GM18502 (cell line): ENCODE data around the gene SLC22A12.

Source experiments
- ATAC-seq: cut with Tn5 transposase; IDR thresholded peaks from one replicate; pipeline ENCODE4 v1.9.1; 2021; ENCODE audit warnings: mild to moderate bottlenecking; ENCODE audit not compliant: unreplicated experiment, poor library complexity

The SLC22A12 gene

DNA sequence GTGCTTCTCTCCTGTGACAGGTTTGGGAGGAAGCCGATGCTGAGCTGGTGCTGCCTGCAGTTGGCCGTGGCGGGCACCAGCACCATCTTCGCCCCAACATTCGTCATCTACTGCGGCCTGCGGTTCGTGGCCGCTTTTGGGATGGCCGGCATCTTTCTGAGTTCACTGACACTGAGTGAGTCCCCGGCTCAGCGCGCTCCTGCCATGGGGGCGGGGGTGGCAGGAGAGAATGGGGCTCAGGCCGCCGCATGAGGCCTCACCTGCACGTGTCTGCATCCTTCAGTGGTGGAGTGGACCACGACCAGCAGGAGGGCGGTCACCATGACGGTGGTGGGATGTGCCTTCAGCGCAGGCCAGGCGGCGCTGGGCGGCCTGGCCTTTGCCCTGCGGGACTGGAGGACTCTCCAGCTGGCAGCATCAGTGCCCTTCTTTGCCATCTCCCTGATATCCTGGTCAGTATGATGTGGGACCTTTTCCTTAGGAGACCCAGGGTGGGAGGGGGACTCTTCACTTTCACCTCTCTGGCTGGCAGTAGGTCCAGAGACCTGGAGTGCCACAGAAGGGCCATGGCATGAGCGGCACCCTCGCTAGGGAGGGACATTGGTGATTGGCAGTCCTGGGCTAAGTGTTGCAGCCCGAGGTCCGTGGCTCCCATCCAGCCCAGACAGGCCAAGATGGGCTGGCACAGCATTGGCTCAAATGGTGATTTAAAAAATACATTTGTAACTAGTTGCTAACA, 28.9 kb upstream of the SLC22A12 start:
- ATAC-seq = no peak

DNA sequence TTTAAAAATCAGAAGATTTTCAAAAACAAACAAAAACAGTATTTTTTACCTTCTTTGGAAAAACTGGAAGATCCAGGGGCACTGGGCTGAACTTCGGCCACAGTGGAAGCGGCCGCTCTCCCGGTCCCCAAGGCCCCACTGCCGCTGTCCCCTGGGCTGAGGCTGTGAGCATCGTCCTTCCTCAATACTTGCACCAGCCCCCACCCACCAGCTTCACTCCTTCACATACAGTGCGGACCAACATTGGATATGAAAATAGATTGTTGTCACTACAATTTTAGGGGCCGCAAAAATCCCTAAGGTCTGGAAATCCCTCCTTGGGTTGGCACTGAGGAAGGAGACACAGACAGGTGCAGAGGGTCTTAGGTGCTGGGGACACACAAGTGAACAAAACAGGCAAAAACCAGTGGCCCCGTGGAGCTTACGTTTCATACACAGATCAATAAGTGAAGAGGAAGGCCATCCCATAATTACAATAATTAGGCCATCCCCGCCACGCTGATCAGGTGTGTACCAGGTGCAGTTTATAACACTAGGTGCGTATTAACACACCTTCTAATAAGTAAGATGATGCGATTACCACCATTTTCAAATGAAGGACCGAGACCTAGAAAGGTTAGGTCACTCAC, 28.2 kb upstream of the SLC22A12 start:
- ATAC-seq = no peak

DNA sequence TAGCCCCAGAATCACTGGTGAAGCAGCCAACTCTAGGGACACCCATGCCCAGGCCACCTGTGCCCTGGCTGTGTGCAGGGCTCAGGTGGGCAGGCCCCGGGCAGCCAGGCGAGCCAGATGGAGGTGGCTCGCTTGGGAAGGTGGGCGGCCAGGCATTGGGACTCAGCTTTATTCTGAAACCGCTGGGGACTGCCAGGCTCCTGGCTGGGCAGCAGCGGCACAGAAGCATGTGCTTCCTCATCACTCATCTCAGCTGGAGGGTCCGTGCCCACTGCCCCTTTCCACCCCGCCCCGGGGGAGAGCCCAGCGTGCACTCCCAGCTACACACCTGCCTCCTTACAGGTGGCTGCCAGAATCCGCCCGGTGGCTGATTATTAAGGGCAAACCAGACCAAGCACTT, 27.1 kb upstream of the SLC22A12 start:
- no peak for ATAC-seq

DNA sequence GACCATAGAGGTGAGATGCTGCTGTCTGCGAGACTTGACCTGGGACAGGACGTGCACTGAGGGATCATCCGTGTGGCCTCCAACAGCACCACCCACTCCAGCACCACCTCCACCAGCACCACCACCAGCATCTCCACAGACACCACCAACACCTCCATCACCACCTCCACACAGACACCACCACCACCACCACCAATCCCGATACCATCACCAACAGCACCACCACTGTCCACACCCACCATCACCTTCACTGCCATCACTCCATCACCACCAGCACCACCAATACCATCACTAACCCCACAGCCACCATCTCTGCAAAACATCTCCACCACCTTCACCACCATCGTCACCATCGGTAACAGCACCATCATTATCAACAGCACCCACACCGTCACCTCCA, 26.6 kb upstream of the SLC22A12 start:
- ATAC-seq = no peak

DNA sequence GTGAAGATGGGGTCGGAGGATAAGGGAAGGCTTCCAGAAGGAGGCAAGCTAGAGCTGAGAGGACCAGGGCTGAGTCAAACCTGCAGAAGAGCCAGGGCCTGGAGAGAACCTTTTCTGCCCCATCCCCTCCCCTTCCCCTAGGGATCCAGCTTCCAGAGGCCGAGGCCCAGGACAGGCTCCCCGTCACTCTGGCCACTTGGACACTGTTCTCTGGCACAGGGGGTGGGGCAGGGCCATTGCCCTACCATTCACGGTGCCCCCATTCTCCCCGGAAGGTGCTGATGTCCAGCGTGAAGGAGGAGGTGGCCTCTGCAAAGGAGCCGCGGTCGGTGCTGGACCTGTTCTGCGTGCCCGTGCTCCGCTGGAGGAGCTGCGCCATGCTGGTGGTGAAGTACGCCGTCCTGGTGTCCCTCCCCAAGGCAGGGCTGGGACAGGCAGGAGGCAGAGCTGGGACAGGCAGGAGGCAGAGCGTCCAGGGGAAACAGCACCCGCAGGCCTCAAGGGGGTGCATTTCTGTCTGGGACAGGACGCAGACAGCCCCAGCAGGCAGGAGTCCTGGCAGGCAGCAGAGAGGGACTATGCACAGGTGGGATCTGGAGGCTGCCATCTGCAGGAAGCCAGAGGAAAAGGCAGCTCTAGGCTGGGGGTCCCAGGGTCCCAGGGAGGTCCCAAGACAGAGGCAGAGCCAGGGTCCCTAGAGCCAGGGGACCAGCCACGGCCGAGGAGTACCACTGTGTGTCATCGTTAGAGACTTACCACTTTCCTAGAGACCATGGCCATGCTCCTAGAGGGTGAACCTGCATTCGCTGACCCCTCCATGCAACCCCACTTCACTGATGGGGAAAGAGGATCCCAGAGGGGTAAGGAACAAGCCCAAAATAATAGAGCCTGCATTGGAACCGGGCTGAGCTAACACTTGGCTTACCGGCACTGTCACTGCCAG, 25.8 kb upstream of the SLC22A12 start:
- no peak for ATAC-seq

DNA sequence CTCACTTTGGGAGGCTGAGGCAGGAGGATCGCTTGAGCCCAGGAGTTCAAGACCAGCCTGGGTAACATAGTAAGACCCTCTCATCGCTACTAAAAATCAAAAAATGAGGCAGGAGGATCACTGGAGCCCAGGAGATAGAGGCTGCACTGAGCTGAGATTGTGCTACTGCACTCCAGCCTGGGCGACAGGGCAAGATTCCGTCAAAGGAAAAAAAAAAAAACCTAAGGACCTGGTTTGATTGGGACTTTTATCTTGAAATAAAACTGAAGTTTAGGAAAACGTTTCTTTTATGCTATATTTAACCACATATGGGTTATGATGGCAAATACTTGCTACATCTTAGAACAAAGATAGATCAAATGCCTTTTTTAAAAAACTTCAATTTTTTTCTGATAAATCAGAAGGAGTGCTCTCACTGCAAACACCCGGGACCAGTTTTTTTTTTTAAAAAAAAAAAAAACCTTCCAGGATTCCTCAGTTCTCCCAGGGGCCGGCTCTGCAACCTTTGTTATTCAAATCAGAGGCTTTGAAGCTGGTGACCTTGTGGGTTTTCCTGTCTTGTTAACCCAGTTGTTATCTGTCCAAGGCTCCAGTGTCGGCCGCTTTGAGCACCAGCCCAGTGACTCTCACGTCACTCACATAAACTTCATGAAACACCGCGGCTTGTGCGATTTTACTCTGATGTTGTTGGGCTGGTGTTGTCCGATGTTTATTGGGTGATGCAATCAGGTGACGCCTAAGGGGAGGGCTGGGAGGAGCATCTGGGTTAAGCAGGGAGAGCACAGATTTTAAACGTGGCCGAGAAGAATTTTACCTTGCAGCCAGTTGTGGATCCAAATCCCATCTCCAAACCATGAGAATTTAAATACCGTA, 24.7 kb upstream of the SLC22A12 start:
- ATAC-seq = no peak

DNA sequence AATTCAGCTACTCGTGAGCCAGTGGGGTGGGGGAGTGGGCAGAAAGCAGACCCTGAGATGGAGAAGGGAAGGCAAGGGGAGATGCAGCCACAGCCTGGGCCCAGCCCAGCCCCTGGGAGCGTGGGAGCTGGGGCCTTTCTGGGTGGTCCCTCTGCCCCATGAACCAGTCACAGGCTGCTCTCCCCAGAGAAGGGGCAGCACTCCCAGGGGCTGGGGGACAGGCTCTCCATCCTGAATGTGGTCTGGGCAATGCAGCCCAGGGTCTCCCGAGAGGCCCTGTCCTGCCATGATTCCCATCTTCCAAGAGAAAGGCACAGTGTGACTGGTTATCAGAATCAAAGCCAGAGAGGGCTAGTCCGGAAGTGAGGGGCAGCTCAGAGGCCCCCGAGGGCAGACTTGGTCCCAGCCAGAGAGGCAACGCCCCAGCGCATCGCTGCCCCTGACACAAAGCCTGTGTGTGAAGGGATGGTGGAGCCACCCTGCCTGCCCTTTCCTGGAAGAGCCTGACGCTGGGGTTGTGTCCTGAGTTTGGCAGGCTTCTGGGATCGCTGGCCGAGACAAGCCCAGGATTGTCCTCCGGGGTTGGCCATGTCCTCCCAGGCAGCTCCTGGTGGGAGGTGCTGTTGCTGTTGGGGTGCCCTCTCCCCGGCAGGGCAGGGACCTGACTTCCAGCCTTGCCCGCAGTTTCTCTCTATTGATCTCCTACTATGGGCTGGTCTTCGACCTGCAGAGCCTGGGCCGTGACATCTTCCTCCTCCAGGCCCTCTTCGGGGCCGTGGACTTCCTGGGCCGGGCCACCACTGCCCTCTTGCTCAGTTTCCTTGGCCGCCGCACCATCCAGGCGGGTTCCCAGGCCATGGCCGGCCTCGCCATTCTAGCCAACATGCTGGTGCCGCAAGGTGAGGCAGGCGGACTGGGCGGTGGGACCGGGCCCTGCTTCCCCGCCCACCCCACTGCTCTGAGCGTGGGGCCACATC, 23.8 kb upstream of the SLC22A12 start:
- ATAC-seq = no peak

DNA sequence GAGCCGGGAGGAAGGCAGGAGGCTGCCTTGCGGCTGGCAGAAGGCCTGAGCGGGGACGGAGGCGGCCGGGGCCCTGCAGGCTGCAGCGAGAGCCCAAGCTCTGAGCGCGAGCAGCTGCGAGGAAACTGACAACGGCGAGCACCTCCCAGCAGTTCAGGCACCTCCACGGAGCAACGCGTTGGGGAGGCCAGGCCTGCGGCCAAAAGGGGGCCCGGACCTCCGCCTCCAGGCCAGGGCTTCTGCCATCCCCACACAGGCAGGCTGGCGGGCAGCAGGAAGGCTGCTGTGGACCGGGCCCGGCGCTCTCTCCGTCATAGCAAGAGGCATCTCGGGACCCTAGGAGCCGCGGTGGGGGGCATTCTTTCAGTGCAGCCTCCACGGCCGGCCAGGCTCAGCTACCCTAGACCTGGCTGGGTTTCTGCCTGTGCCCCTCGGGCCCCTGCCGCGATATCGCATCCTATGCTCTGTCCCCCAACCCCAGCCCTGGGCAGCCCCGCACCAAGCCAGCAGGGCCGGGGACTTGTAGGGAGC, 22.9 kb upstream of the SLC22A12 start:
- ATAC-seq = no peak

DNA sequence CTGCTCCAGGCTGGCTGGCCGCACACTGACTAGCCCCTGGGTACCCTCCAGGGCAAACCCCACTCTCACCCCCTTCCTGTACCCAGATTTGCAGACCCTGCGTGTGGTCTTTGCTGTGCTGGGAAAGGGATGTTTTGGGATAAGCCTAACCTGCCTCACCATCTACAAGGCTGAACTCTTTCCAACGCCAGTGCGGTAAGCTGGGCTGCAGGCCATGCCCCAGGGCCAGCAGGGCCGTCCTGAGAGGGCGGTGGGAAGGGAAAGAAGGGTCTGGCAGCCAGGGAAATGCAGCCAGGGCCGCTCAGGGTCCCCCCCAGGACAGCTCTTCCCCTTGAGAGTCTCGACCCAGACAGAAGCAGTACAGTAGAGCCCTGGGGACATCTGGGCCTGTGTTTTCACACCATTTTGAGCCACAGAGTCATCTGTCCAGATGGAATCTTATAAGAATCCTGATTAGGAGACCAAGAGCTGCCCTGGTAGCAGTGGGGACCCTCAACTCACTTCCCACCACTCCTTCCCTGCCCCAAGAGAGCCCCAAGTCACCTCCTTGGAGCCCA, 22.4 kb upstream of the SLC22A12 start:
- no peak for ATAC-seq

DNA sequence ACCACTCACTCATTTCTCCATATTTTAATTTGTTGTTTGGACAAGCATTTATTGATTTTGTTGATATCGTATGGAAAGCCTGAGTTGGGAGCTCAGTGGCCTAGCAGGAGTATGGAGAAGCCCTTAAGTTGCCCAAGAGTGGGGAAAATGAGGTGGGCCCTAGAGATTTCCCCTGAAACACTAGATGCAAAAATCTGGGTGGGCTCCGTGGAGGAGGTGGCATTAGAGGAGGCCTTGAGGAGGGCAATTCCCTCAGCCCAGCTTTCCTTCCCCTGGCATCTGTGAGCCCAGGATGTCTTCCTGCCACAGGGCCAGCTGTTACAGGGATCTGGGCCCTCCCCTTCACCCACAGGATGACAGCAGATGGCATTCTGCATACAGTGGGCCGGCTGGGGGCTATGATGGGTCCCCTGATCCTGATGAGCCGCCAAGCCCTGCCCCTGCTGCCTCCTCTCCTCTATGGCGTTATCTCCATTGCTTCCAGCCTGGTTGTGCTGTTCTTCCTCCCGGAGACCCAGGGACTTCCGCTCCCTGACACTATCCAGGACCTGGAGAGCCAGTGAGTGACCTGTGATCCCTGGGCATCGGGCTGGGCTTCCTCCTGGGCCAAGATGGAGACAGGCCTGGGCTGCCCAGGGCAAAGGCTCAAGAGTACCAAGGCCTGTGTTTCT, 21.6 kb upstream of the SLC22A12 start:
- ATAC-seq = no peak

DNA sequence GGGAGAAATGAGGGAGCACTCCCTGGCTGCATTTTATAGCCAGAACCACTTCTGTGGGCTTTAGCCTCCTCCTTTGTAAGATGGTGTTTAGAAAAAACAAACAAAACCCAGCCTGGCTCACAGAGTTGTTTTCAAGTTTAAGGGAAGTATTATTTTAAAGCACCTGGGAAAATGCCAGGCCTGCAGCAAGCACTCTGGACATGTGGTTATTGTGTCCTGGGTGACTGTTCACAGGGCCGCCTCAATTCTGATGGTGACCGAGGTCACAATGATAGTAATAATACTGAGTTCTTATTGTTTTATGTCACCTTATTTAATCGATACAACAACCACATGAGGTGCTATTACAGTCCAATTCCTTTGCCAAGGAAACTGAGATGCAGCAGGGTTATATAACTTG, 20.7 kb upstream of the SLC22A12 start:
- no peak for ATAC-seq

DNA sequence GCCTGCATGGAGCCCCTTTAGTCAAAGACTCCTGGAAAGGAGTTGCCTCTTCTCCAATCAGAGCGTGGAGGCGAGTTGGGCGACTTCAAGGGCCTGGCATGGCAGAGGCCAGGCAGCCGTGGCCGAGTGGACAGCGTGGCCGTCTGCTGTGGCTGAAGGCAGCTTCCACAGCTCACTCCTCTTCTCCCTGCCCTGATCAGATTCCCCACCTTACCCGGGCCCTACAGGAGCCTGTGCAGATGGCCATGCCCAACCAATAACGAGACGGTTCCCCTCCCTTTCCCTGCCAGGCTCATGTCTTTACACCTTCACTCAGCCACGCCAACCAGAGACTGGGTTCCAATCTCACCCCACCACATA, 20.0 kb upstream of the SLC22A12 start:
- ATAC-seq = no peak

DNA sequence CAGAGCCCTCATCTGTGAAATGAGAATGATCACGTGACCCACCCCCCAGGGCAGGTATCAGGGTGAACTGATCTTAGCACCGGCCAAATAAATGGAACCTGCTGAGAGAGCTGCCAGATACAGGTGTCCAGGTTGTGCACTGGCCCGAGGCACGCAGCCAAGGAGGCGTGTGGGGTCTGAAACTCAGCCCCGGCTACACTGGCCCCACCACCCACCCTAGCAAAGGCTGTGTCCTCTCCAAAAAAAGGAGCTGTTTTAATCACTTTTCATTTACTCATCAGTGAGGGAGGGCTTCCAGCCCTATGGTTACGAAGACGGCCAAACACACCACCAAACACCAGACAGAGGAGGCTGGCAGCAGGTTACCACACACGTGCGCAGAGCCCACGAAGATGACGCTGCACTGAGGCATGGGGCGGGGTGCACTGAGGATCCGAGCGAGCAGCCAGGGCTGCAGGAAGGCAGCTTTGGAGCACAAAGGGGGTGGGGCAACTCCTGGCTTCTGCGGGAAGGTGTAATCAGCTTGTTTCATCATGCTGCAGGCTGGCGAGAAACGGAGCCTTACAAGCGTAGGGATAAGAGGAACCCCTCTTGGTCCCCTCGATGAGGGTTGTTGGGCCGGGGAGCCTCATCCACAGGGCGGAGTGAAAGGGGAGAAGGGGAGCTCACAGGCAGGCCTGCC, 19.5 kb upstream of the SLC22A12 start:
- no peak for ATAC-seq

DNA sequence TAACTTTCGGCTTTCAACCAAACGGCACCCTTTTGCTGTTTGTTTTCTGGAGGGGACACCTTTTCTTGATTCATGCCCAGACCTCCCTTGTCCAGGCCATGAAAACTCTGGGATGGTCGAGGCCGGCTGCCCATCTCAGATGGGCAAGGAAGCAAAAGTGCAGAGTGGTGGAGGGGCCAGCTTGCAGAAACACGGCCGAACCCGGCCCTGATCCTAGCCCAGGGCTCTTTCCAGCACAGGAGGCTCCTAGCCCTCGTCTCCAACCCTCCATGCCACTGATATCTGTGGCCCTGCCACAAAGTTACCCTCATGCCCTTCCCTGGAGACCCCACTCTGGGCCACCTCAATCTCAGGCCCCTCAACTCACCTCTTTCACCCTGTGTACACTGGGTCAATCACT, 18.9 kb upstream of the SLC22A12 start:
- no peak for ATAC-seq

DNA sequence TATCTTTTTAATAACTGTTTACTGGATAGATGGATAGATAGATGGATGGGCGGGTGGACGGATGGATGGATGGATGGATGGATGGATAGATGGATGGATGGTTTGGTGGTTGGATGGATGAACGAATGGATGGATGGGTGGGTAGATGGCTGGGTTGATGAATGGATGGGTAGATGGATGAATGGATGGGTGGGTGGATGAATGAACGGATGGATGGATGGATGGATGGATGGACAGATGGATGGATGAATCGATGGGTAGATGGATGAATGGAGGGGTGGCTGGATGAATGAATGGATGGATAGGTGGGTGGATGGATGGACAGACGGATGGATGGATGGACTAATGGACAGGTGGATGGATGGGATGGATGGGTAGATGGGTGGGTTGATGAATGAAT, 13.8 kb upstream of the SLC22A12 start:
- ATAC-seq = no peak

DNA sequence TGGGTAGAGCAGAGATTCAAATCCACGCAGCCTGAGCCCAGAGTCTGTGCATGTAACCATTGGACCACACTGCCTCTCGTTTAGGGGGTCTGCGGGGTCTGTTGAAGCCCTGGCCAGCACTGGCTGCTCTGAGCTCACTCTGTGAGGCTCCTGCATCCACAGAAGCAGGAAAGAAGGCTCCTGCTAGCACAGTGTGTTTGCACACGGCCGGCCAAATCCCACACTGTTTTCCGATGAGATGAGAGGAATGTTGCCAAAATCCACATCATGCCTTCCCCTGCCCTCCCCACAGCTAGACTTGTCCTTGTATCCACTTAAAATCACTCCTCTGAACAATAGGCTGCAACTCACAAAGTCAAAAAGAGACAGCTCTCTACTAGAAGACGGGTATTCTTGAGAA, 10.6 kb upstream of the SLC22A12 start:
- no peak for ATAC-seq

DNA sequence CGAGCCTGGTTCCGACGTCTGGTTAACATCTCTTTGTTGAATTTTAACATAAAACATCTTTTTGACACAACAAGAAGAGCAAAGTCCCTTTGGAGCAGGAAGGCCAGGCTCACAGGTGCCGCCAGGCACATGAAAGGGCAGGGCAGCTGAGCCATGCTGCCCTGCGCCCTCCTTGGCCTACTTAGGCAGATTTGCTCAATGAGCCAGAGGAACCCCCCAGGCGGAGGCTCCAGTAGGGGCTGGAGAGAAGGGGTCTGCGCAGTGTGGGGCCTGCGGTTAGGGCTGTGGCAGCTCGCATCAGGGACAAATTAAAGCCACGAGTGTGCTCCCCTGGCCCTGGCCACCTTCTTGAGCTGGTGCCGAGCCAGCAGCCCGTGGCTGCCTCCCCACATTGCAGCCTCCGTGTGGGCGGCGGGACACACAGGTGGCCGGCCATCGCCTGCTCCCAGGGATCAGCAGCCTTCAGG, 9.9 kb upstream of the SLC22A12 start:
- no peak for ATAC-seq
